ENCODE results near the gene UBE2E3.

UBE2E3 gene

GRCh38 chr2:181111059-181111458 is 130.7 kb downstream of the UBE2E3 start:
- DNase-seq (ENCODE audit: low spot score), result no peak
- TF ChIP-seq CTCF (IDR thresholded peaks at IDR 0.05; ENCODE audit: extremely low read depth, insufficient read depth, missing control alignments), result no peak
- in situ Hi-C loops (cut with MboI; ENCODE audit: low pct_unique_long_range_greater_than_20kb, low sequenced_read_pairs, unreplicated experiment), result loop anchor here (10.0 to 25.0 kb wide), 2 partner anchors 126 to 194 kb away; no protein-coding TSS in a partner anchor

- TF ChIP-seq CTCF (IDR thresholded peaks at IDR 0.05; ENCODE audit: extremely low read depth, insufficient read depth, missing control alignments), result no peak
- in situ Hi-C loops (cut with MboI; ENCODE audit: low pct_unique_long_range_greater_than_20kb, low sequenced_read_pairs, unreplicated experiment), result loop anchor here (10.0 to 25.0 kb wide), 2 partner anchors 124 to 192 kb away; no protein-coding TSS in a partner anchor
- DNase-seq (ENCODE audit: low spot score), result no peak
Measured at GRCh38 chr2:181112916-181113315, 132.5 kb downstream of the UBE2E3 start.

All from GM13977 (cell line).